ENCODE results near the gene WDR20. TPM values are rescaled to one million over a fixed set of nuclear protein-coding genes. Genes with fewer than 3 reads are reported as not detected.
A peak's percentile ranks its signal among the peaks of the same experiment; 100 is the strongest.

Gene WDR20
- total RNA-seq, 1 experiment from 2014 or later, result 23.8 TPM

GRCh38 chr14:102138535-102138934, 1.2 kb upstream of the WDR20 start:
- Mint-ChIP-seq H3K27ac (ENCODE audit: low read depth, unreplicated experiment) (peak overlapping the region; percentile 91), H3K4me1 (ENCODE audit: insufficient read depth, unreplicated experiment) (peaks cover 14% of the 10 kb centered on the region), H3K4me3 (ENCODE audit: unreplicated experiment) (peak overlapping the region; percentile 97), H3K9me3 (ENCODE audit: unreplicated experiment) (no peaks in the 10 kb centered on the region), H3K27me3 (ENCODE audit: insufficient read depth, unreplicated experiment) (no peaks in the 10 kb centered on the region), H3K36me3 (ENCODE audit: insufficient read depth, unreplicated experiment) (peaks cover 24% of the 10 kb centered on the region)
- no peak for TF ChIP-seq CTCF (IDR thresholded peaks at IDR 0.05; ENCODE audit: unreplicated experiment)
- no peak for DNase-seq (ENCODE audit: unreplicated experiment)
- intact Hi-C loops (cut with micrococcal nuclease), result no loop called here
- TSS peak; percentile 59 for BruUV-seq (replicated peaks)
- ChIA-PET POLR2A (interaction anchor here (0.7 to 2.4 kb wide), 11 partner anchors 8 to 329 kb away, joined by 3 to 16 read pairs (median 4); partner anchors contain the start of genes MOK and ZNF839), CTCF (interaction anchor here (0.7 to 0.9 kb wide), 2 partner anchors 45 to 178 kb away, joined by 3 read pairs; no protein-coding TSS in a partner anchor)

GRCh38 chr14:102138961-102139285, 774 bp upstream of the WDR20 start:
- DNase-seq (ENCODE audit: unreplicated experiment), result no peak
- H3K4me3 Mint-ChIP-seq (ENCODE audit: unreplicated experiment), result peak overlapping the region; percentile 97
- peak overlapping the region; percentile 91 for H3K27ac Mint-ChIP-seq (ENCODE audit: low read depth, unreplicated experiment)
- intact Hi-C loops (cut with micrococcal nuclease), result no loop called here
- H3K36me3 Mint-ChIP-seq (ENCODE audit: insufficient read depth, unreplicated experiment), result peaks cover 20% of the 10 kb centered on the region
- H3K4me1 Mint-ChIP-seq (ENCODE audit: insufficient read depth, unreplicated experiment), result peaks cover 14% of the 10 kb centered on the region
- ChIA-PET POLR2A (interaction anchor here (0.6 to 2.4 kb wide), 17 partner anchors 8 to 379 kb away, joined by 3 to 16 read pairs (median 4); partner anchors contain the start of genes HSP90AA1, MOK and ZNF839), CTCF (interaction anchor here (0.7 to 0.9 kb wide), 2 partner anchors 44 to 178 kb away, joined by 3 read pairs; no protein-coding TSS in a partner anchor)
- no TSS peak for BruUV-seq (replicated peaks)
- TF ChIP-seq CTCF (IDR thresholded peaks at IDR 0.05; ENCODE audit: unreplicated experiment), result no peak
- no peaks in the 10 kb centered on the region for H3K27me3 Mint-ChIP-seq (ENCODE audit: insufficient read depth, unreplicated experiment)
- no peaks in the 10 kb centered on the region for H3K9me3 Mint-ChIP-seq (ENCODE audit: unreplicated experiment)

GRCh38 chr14:102140027-102140749, 491 bp downstream of the WDR20 start:
- H3K9me3 Mint-ChIP-seq (ENCODE audit: unreplicated experiment), result no peaks in the 10 kb centered on the region
- TSS peak; percentile 49 for BruUV-seq (replicated peaks)
- DNase-seq (ENCODE audit: unreplicated experiment), result peak; percentile 35

More at GRCh38 chr14:102140027-102140749, 491 bp downstream of the WDR20 start:
- H3K36me3 Mint-ChIP-seq (ENCODE audit: insufficient read depth, unreplicated experiment), result peaks cover 11% of the 10 kb centered on the region
- intact Hi-C loops (cut with micrococcal nuclease), result loop anchor here (2.0 kb wide), 1 partner anchor 25 kb away; no protein-coding TSS in a partner anchor
- H3K4me1 Mint-ChIP-seq (ENCODE audit: insufficient read depth, unreplicated experiment), result peaks cover 19% of the 10 kb centered on the region
- no peaks in the 10 kb centered on the region for H3K27me3 Mint-ChIP-seq (ENCODE audit: insufficient read depth, unreplicated experiment)
- POLR2A ChIA-PET, result interaction anchor here (0.6 to 2.4 kb wide), 24 partner anchors 9 to 380 kb away, joined by 3 to 16 read pairs (median 4); partner anchors contain the start of genes CINP, HSP90AA1, MOK and TECPR2
- TF ChIP-seq CTCF (IDR thresholded peaks at IDR 0.05; ENCODE audit: unreplicated experiment), result no peak
- peak overlapping the region; percentile 97 for H3K4me3 Mint-ChIP-seq (ENCODE audit: unreplicated experiment)
- CTCF ChIA-PET, result no interaction called here
- peak overlapping the region; percentile 91 for H3K27ac Mint-ChIP-seq (ENCODE audit: low read depth, unreplicated experiment)

All from MCF 10A (cell line).